Activated naive CD8-positive, alpha-beta T cell treated with anti-CD3 and anti-CD28 coated beads, Interleukin-2, amount 10 ng/mL, durations not matched to agents 7 days and 5 days (primary cell): ENCODE data around the gene PRAC2. TPM values are rescaled to one million over a fixed set of nuclear protein-coding genes. Genes with fewer than 3 reads are reported as not detected.

Experiments
- ATAC-seq: fragments of 150-1000 bp; cut with Tn5 transposase; one replicate; pipeline ENCODE4 v1.10.0; 2021; ENCODE audit warnings: low read depth, moderate library complexity
- POLR2A ChIA-PET: fragments of 350-600 bp; sonication (Branson Sonifier 250); formaldehyde crosslinking; loops from one replicate; lab custom pipeline; 2021; ENCODE audit warnings: antibody characterized with exemption; lab: Charles Lee
- DNase-seq: peaks from one replicate; pipeline ENCODE4 v3.0.0; 2021
- H3K27ac Mint-ChIP-seq: one replicate; pipeline ENCODE4 v1.8.0; 2022; ENCODE audit warnings: mild to moderate bottlenecking, mixed read lengths
- H3K27me3 Mint-ChIP-seq: one replicate; pipeline ENCODE4 v1.8.0; 2022; ENCODE audit warnings: mild to moderate bottlenecking, moderate library complexity, mixed read lengths
- H3K36me3 Mint-ChIP-seq: one replicate; pipeline ENCODE4 v1.8.0; 2021; ENCODE audit warnings: mild to moderate bottlenecking, mixed read lengths
- H3K4me1 Mint-ChIP-seq: one replicate; pipeline ENCODE4 v1.8.0; 2021; ENCODE audit warnings: mixed read lengths
- H3K4me3 Mint-ChIP-seq: one replicate; pipeline ENCODE4 v1.8.0; 2022; ENCODE audit warnings: mild to moderate bottlenecking, moderate library complexity, mixed read lengths
- H3K9me3 Mint-ChIP-seq: one replicate; pipeline ENCODE4 v1.8.0; 2021; ENCODE audit warnings: mixed read lengths
- total RNA-seq, 2 experiments: library from RNA; stranded (reverse); gene quantifications; one replicate each; pipeline ENCODE4 v1.2.3, GENCODE V29; 2021

The PRAC2 gene
- total RNA-seq, 2 experiments from 2014 or later, result not detected

GRCh38 chr17:48732688-48733629 is 10.0 kb downstream of the PRAC2 start:
- Mint-ChIP-seq H3K27me3 (peaks cover 97% of the 10 kb centered on the region), H3K36me3 (peaks cover 2% of the 10 kb centered on the region), H3K27ac (no peak overlapping the region), H3K4me3 (peak overlapping the region; percentile 48), H3K9me3 (no peaks in the 10 kb centered on the region), H3K4me1 (peaks cover 9% of the 10 kb centered on the region)
- POLR2A ChIA-PET, result no interaction called here
- ATAC-seq, result no peak
- no peak for DNase-seq

GRCh38 chr17:48733632-48734328 is 10.8 kb downstream of the PRAC2 start:
- Mint-ChIP-seq H3K4me1 (peaks cover 8% of the 10 kb centered on the region), H3K36me3 (peaks cover 2% of the 10 kb centered on the region), H3K27me3 (peaks cover 96% of the 10 kb centered on the region), H3K4me3 (peak overlapping the region; percentile 48), H3K9me3 (no peaks in the 10 kb centered on the region), H3K27ac (no peak overlapping the region)
- DNase-seq (no peak), ATAC-seq (no peak)
- POLR2A ChIA-PET, result no interaction called here

GRCh38 chr17:48734333-48735061 is 11.5 kb downstream of the PRAC2 start:
- Mint-ChIP-seq H3K4me1 (peaks cover 7% of the 10 kb centered on the region), H3K27me3 (peaks cover 97% of the 10 kb centered on the region), H3K27ac (no peak overlapping the region), H3K9me3 (no peaks in the 10 kb centered on the region), H3K4me3 (no peak overlapping the region), H3K36me3 (peaks cover 2% of the 10 kb centered on the region)
- DNase-seq (no peak), ATAC-seq (no peak)
- POLR2A ChIA-PET, result no interaction called here

DNA sequence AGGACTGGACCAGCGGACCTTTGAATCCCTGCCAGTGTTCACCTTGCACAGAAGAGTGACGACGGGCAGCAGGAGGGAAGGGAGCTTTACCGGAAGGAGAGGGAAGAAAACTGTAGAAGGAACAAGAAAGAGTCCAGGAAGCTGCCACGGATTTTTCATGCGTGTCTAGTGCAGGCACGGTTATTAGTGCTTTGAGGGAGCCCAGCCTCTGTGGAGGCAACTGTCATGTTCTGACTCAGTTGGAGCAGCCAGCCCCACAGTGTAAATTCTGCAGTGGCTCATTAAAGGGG is 12.0 kb downstream of the PRAC2 start:
- Mint-ChIP-seq H3K4me3 (no peak overlapping the region), H3K27ac (no peak overlapping the region), H3K27me3 (peaks cover 96% of the 10 kb centered on the region), H3K9me3 (no peaks in the 10 kb centered on the region), H3K36me3 (peaks cover 2% of the 10 kb centered on the region), H3K4me1 (peaks cover 7% of the 10 kb centered on the region)
- POLR2A ChIA-PET, result no interaction called here
- ATAC-seq (no peak), DNase-seq (no peak)

DNA sequence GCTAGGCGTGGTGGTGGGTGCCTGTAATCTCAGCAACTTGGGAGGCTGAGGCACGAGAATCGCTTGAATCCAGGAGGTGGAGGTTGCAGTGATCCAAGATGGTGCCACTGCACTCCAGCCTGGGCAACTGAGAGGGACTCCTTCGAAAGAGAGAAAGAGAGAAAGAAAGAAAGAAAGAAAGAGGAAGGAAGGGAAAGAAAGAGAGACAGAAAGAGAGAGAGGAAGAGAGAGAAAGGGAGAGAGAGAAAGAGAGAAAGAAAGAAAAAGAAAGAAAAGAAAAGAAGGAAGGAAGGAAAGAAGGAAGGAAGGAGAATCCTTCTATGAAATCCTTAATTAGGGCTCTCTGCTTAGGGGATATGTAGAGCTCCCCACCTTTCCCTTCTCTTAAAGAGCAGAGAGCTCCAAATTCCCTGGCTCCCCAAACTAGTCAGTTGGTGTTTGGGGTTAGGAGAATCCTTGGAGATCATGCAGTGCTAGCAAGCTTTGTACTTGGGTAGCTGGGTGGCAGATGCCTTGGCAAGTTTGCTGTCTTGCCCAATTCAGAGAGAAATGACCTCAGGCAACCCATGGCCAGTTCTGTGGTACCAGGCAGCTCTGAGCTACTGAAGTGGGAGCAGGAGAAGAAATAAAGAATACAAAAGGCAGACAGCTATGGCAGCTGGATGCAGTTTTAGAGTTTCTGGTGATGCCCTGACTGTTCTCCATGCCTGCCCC is 14.5 kb downstream of the PRAC2 start:
- DNase-seq (no peak), ATAC-seq (no peak)
- H3K4me1 Mint-ChIP-seq, result peaks cover 7% of the 10 kb centered on the region
- H3K9me3 Mint-ChIP-seq, result no peaks in the 10 kb centered on the region
- peaks cover 96% of the 10 kb centered on the region for H3K27me3 Mint-ChIP-seq
- H3K4me3 Mint-ChIP-seq, result no peak overlapping the region
- H3K36me3 Mint-ChIP-seq, result peaks cover 2% of the 10 kb centered on the region
- no peak overlapping the region for H3K27ac Mint-ChIP-seq
- POLR2A ChIA-PET, result interaction anchor here (0.7 kb wide), 1 partner anchor 119 kb away, joined by 3 read pairs; no protein-coding TSS in a partner anchor

- Mint-ChIP-seq H3K27ac (no peak overlapping the region), H3K9me3 (no peaks in the 10 kb centered on the region), H3K27me3 (peaks cover 97% of the 10 kb centered on the region), H3K4me1 (peaks cover 4% of the 10 kb centered on the region), H3K4me3 (no peak overlapping the region), H3K36me3 (peaks cover 2% of the 10 kb centered on the region)
- ATAC-seq, result no peak
- no peak for DNase-seq
- POLR2A ChIA-PET, result no interaction called here
Measured at GRCh38 chr17:48738424-48738802, 15.4 kb downstream of the PRAC2 start.

DNA sequence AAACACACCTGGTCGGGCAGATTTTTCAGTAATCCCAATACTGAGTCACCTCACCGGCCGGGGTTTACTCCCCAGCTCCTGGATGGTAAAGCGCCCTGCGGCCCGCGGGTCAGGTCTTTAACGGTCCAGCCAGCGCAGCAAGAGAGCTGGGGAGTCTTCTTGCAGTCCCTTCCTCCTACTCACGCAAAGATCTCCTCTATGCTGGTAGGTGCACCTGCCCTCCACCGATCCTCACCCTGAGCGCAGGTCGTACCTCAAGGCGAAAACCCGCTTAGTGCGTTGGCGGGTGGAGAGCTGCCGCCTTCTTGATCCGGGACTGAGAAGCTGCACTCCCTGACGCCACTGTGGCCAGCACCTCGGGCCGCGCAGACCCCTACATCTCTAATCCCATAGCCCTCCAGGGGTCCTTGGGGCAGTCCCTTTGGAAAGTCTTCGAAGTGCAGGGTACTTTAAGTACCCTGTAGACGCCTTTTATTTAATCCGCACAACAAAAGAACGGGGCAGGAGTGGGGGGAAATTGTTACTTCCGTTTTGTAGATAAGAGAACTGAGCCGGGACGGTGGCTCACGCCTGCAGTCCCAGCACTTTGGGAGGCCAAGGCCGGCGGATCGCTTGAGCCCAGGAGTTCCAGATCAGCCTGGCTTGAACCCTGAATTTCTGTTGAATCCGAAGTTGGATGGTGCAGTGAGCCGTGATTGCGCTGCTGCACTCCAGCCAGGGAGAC is 16.0 kb downstream of the PRAC2 start:
- no peak for ATAC-seq
- POLR2A ChIA-PET, result no interaction called here
- peak overlapping the region; percentile 28 for H3K4me3 Mint-ChIP-seq
- no peaks in the 10 kb centered on the region for H3K36me3 Mint-ChIP-seq
- no peaks in the 10 kb centered on the region for H3K9me3 Mint-ChIP-seq
- no peak for DNase-seq
- no peak overlapping the region for H3K27ac Mint-ChIP-seq
- H3K4me1 Mint-ChIP-seq, result no peaks in the 10 kb centered on the region
- H3K27me3 Mint-ChIP-seq, result peaks cover 97% of the 10 kb centered on the region

DNA sequence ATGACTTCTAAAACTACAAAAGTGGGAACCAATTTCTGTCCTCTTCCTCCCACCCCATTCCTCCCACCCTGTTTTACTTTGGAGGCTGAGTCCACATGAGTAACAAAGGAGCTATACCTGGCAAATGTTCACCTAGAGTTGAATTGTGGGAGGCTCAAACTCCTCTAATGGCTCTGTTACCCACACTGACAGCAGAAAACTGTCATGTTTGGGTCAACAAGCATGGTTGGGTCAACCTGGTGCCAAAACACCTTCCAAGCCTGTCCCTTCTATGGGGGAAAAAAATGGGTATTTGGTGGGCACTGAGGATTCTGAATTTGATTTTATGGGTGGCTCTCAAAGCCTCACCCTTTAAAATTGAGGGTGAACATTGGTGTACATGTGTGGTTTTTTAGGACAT is 17.6 kb downstream of the PRAC2 start:
- POLR2A ChIA-PET, result no interaction called here
- Mint-ChIP-seq H3K36me3 (no peaks in the 10 kb centered on the region), H3K4me1 (no peaks in the 10 kb centered on the region), H3K9me3 (no peaks in the 10 kb centered on the region), H3K27me3 (peaks cover 95% of the 10 kb centered on the region), H3K4me3 (no peak overlapping the region), H3K27ac (no peak overlapping the region)
- no peak for ATAC-seq
- no peak for DNase-seq

GRCh38 chr17:48745381-48746275 is 22.6 kb downstream of the PRAC2 start:
- no peak for DNase-seq
- ATAC-seq, result no peak
- H3K4me3 Mint-ChIP-seq, result no peak overlapping the region
- no peak overlapping the region for H3K27ac Mint-ChIP-seq
- peaks cover 2% of the 10 kb centered on the region for H3K9me3 Mint-ChIP-seq
- peaks cover 95% of the 10 kb centered on the region for H3K27me3 Mint-ChIP-seq
- no peaks in the 10 kb centered on the region for H3K36me3 Mint-ChIP-seq
- POLR2A ChIA-PET, result no interaction called here
- H3K4me1 Mint-ChIP-seq, result peaks cover 5% of the 10 kb centered on the region

DNA sequence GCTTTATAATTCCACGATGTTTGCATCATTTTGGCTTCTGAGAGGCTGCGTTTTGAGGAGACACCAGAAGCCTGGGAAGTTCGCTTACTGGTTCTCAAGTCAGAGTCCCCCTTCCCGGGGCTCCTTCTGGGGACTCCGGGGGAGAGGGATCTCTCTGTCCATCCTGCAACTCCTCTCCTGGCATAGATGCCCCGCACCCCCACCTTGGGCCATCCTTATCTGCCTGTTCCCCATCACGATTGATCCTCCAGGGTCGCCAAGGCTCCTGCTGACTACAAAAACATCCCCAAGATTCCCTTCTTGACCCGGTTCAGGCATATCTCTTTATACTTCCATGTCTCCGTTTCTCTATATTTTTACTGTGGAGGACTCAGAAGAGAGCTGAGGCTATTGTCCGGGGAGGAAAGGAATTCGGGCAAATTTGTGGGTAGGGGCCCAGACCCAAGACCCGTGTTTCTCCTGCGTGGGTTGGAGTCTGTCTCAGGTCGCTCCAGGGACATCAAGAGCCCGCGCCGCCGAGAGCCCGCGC is 24.0 kb downstream of the PRAC2 start:
- DNase-seq, result no peak
- Mint-ChIP-seq H3K27me3 (peaks cover 95% of the 10 kb centered on the region), H3K9me3 (peaks cover 2% of the 10 kb centered on the region), H3K27ac (no peak overlapping the region), H3K4me1 (peaks cover 5% of the 10 kb centered on the region), H3K4me3 (no peak overlapping the region), H3K36me3 (no peaks in the 10 kb centered on the region)
- POLR2A ChIA-PET, result no interaction called here
- no peak for ATAC-seq

GRCh38 chr17:48747445-48748363 is 24.7 kb downstream of the PRAC2 start:
- POLR2A ChIA-PET, result interaction anchor here (1.2 kb wide), 1 partner anchor 30 kb away, joined by 3 read pairs; no protein-coding TSS in a partner anchor
- ATAC-seq, result no peak
- Mint-ChIP-seq H3K36me3 (no peaks in the 10 kb centered on the region), H3K27me3 (peaks cover 96% of the 10 kb centered on the region), H3K27ac (no peak overlapping the region), H3K4me3 (no peak overlapping the region), H3K9me3 (peaks cover 2% of the 10 kb centered on the region), H3K4me1 (peaks cover 5% of the 10 kb centered on the region)
- DNase-seq, result no peak
